Stimulated activated CD8-positive, alpha-beta memory T cell treated with anti-CD3 and anti-CD28 coated beads, Interleukin-12 subunit alpha, Interleukin-12 subunit beta, amount 100 ng/mL, for 4 hours (primary cell): ENCODE results near the gene HNRNPA2B1.

ENCODE experiments used
- DNase-seq: peaks from one replicate; pipeline ENCODE4 v3.0.0-alpha.2; 2020; ENCODE audit warnings: low read depth

The HNRNPA2B1 gene

DNA sequence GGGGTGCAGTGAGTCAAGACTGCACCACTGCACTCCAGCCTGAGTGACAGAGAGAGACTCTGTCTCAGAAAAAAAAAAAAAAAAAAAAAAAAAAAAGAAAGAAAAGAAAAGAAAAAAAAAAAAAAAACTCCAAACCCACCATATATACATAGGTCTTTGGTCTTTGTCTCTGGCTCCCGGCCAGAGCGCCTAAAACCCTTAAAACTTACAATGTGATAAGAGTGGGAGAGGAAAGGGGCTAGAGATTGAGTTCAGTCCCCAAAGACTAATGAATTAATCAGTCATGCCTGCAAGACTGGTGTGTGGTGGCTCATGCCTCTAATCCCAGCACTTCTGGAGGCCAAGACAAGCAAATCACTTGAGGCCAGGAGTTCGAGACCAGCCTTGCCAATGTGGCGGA, 55.3 kb downstream of the HNRNPA2B1 start:
- DNase-seq = no peak

DNA sequence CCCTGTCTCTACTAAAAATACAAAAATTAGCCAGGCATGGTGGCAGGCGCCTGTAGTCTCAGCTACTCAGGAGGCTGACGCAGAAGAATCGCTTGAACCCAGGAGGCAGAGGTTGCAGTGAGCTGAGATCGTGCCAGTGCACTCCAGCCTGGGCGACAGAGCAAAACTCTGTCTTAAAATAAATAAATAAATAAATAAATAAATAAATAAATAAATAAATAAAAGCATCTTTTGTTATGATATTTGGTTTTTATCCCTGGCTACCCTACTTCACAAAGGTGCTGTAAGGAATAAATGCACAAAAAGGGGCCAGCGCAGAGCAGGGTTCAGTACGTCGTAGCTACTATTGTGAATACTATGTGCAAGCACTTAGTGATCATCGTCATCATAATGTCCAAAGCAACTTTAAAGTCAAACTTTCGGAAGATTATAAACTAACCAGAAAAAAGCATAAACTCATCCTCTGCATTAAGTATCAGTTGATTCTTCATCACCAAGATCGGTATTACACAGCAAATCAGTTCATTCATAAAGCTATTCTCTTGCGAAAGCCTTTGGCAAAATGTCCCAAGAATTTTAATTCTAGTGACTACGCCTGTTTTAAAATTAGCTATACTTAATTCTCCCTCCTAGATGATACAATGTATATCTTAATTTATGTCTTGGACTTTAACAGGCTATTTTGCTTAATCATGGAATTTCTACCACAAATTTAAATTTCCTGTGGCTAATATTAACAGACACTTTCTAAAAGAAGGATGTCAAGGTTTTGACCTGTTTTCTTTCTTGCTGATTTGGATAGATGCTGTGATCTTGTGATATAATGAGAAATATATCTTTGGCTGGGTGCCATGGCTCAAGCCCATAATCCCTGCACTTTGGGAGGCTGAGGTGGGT, 56.1 kb downstream of the HNRNPA2B1 start:
- DNase-seq = no peak

DNA sequence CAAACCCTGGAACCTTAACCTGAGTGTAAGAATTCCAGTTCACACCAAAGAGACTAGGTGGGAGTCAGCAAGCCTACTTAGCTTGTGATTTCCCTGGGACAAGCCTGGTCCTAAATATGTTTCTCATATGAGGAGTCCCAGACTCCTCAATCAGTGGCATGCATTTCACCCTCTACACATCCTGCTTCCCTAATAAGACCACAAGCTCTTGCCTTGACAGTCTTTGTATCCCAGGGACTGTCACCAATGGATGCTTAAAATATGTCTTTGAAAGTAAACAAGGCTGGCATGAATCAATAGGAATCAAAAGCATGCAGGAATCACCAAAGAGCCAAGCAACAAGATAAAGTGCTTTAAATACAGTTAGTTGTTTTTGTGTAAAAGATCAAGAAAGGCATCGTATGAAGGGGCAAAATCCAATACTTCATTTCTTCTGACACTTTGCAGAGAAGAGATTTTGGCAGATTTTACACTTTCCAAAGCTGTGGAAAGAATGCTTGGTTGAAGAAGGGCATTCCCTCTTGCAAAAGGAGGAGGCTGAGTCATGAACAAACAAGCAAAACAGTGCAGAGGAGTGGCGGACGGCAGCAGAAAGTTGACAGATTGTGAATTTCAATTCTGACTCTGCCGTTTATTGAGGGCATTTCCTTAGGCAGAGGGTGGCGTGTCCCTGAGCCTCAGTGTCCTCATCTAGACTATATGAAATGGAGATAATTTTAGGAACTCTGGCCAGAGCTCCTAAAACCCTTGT, 57.1 kb downstream of the HNRNPA2B1 start:
- no peak for DNase-seq

DNA sequence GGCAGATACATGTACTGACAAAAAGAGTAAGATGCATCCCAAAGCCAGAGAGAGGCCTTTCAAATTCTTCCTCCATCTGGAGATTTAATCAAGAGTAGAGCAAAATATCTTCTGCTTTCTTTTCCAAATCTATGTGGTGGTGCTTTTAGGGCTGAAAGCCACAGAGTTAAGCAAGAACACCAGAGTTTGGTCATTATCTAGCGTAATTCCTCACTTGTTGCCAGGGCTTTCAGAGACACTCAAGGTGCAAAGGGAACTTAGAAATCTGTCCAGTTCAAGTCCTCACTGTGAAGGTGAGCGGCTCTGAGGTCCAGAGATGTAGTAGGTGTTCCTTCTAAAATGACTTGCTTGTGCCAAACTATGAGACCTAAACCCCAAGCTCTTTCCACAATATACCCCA, 59.5 kb downstream of the HNRNPA2B1 start:
- no peak for DNase-seq

DNA sequence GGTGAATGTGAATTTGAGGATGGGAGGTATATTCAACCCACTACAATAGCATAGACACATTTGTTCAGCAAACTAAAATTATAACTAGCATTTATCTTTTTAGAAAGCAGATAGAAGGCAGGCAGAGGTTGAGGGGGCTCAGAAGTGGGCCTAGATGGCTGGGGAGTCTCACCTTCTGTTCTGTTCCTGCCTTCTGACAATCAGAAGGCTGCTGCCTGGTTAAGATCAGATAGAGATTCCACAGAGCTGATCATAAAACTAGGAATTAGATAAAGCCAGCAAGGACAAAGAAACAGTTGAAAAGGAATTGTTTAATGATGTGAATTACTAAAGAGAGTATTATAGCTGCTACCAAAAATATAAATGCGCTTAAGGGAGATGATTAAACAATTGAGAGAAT, 60.2 kb downstream of the HNRNPA2B1 start:
- no peak for DNase-seq
